Astrocyte of the cerebellum (primary cell): ENCODE measurements around the gene LYL1.

Source experiments
- DNase-seq: peaks from one replicate; pipeline ENCODE4 v3.0.0-alpha.2; 2011; ENCODE audit warnings: low read depth
- H3K4me3 ChIP-seq: 2 replicates; pipeline ENCODE4 v1.5.1; 2011; ENCODE audit warnings: mild to moderate bottlenecking, low read depth, low read length, moderate library complexity
- CTCF ChIP-seq: IDR thresholded peaks from 2 replicates; pipeline ENCODE4 v1.5.1; 2012; ENCODE audit warnings: low read length, low read depth, moderate library complexity, mild to moderate bottlenecking; ENCODE audit errors: missing control alignments
- in situ Hi-C: cut with HindIII; loops from 2 replicates; pipeline ENCODE4 v1.10.0; 2017; ENCODE audit warnings: low sequenced_read_pairs

LYL1 gene

DNA sequence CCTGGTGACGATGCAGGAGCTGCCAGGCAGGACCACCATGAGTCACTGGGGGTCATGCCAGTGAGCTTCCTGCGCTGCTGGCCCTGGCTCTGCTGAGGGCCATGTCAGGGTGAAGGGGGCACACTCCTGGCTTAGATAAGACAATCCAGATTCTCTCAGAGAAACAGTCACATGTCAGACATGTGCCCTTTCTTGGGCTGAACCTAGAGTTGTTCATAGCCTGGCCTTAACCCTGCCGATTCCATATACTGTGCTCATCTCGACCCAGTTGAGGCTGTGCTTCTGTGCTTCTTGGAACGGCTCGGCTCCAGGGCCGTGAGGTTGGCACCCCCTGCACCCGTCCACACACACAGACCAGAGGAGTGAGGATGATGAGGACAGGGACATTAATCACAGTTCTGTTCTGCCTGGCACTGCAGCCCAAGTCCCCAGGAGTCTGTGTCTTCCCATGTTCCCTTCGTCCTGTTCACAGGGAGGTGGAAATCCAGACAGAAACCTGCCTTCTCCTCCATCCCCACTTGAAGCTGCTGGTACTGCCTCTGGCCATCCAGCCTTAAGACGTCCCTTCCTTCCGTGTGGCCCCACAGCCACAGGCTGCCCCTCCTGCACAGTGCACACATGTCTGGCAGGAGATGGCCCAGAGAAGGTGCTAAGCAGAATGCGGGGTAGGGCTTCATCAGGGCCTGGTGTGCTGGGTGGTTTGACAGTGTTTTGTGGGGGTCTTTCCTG lies 50.0 kb downstream of the LYL1 start:
- in situ Hi-C loops: loop anchor here (25.0 kb wide), 1 partner anchor 185 kb away; no protein-coding TSS in a partner anchor
- DNase-seq: no peak
- no peak for TF ChIP-seq CTCF
- no peak overlapping the region for H3K4me3 ChIP-seq

DNA sequence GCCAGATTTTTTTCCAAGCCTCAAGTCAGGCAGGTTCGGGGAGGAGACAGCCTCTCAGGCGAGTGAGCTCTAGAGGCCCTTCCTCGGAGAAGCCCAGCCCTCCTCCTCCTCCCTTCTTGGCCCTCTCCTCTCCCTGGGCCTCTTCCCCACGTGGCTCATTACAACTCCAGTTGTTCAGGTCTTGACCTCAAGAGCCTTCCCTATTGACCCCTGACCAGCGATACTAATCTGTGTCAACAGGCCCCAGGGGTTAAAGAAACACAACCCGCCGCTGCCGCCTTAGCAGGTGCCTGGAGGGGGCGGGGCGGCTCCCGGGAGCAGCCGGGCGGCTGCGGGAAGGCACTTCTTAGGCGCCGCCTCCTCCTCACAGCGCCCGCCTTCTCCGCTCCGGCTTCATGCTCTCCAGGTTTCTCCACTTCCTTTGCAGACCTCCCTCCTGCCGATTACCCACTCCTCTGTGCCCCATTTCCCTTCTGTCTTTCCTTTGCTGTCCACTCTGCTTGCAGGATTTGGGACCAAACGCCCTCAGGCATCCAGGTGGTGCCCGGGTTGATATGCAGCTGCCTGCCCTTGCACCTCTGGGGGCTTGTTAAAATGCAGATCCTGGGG lies 51.0 kb downstream of the LYL1 start:
- no peak overlapping the region for H3K4me3 ChIP-seq
- TF ChIP-seq CTCF: no peak
- no peak for DNase-seq
- in situ Hi-C loops: loop anchor here (25.0 kb wide), 1 partner anchor 186 kb away; no protein-coding TSS in a partner anchor

DNA sequence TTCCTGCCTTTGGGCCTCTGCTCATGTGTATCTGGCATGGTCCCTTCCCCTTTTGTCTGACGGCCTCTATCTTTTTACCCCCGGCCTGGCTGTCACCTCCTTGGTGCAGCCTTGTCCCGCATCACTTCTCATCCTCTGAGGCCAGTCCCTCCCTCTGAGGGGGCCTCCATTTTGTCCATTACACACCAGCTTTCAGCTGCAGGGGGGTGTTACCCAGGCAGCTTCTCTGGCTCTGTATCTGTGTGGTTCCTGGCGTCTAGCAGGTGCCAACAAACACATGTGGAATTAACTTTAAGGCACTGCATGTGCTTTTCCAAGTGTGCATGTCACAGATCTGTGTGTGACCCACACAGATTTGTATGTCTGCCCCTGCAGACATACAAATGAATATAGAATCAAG lies 52.4 kb downstream of the LYL1 start:
- DNase-seq: no peak
- in situ Hi-C loops: loop anchor here (25.0 kb wide), 1 partner anchor 187 kb away; no protein-coding TSS in a partner anchor
- H3K4me3 ChIP-seq: no peak overlapping the region
- TF ChIP-seq CTCF: no peak
